Measurements from ENCODE around the gene MYOZ3.

MYOZ3 gene

DNA sequence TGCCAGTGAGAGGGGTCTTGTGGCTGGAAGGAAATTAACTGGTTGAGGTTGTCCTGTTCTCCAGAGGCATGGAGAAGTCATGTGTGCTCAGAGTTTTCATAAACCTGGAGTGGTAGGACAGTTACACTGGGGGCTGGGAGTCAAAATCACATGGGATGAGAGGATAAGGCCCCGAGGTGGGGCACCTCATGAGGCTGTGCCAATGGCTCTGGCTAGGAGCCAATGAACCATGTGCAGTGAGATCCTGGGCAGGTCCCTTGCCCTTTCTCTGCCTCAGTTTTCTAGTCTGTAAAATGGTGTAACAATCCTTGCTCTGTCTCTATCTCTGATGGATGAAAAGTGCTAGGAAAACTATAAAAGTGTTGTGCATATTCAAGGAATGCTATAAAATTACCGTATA lies 27.6 kb upstream of the MYOZ3 start:
- Mint-ChIP-seq H3K9me3 (no peaks in the 10 kb centered on the region), H3K4me1 (ENCODE audit: low read depth) (no peaks in the 10 kb centered on the region), H3K36me3 (ENCODE audit: low read depth) (no peaks in the 10 kb centered on the region), H3K27me3 (ENCODE audit: low read depth) (peaks cover 18% of the 10 kb centered on the region), H3K27ac (no peak overlapping the region), H3K4me3 (no peak overlapping the region)

DNA sequence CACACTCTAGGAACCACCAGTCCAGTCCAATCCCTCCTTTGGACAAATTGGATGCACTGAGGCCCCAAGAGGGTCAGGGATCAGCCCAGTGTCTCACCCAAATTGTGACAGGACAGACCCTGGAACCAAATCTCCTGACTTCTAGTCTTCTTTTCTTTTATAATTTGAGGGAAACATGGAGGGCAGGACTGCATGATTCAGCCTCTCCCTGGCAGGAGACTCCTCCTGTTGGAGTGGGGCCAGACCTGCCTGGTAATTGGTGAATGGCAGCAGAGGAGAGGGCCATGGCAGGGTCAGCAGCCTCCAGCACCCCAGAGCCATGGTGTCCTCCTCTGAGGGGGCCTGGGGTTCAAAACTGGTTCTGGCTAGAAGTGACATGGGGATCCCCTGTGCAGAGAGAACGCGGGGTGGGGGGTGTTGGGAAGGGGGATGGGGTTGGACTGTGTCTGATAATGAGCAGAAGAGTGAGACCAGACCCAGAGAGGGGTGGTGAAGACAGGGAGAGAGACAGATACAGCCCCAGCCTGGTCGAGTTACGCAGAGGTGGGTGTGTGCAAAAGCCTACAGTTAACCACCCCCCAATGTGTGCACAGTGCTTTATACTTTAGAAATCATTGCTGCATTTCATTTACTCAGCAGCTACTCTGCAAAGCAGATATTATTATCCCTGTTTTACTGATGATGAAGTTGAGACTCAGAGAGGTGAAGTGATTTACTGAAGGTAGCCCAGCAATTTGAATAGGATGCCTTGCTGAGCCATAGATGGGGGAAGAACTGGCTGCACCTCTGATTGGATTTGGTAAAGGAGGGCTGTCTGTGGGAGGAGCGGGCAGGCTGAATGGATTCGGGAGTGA lies 24.4 kb upstream of the MYOZ3 start:
- no peaks in the 10 kb centered on the region for H3K4me1 Mint-ChIP-seq (ENCODE audit: low read depth)
- peaks cover 18% of the 10 kb centered on the region for H3K27me3 Mint-ChIP-seq (ENCODE audit: low read depth)
- no peak overlapping the region for H3K27ac Mint-ChIP-seq
- no peaks in the 10 kb centered on the region for H3K36me3 Mint-ChIP-seq (ENCODE audit: low read depth)
- no peak overlapping the region for H3K4me3 Mint-ChIP-seq
- H3K9me3 Mint-ChIP-seq, result no peaks in the 10 kb centered on the region

DNA sequence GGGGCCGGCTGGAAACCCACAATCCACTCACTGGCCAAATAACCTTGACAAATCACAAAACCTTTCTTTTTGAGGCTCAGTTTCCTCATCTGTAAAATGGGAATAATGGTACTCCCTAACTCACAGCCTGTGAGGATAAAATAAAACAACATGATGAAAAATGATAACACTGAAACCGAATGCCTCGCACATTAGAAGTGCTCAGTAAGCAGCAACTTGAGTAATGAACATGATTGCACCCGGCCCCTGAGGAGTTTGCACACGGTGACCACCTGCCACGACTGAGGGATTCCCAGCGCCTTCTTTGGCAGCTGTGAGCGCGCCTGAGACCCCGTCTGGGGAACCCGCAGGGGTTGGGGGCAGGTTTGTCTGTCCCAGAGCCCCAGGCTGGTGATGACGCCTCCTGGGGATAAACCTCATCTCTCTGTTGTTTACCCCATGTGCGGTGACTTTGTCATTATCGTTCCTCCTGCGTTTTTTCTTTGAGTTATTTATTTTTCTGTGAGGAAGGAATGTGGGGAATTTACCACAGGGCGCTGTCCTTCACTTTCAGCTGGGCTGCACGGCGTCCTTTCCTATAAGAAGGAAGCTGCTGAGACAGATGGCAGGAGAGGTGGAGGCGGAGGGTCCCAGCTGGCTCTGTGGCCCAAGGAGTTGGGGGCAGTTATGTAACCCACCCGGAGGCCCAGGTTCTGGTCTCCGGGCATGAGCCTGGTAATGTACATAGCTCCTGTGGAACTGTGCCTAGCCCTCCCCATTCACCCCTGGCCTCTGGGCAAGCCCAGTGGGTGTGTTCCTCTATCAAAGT lies 23.6 kb upstream of the MYOZ3 start:
- Mint-ChIP-seq H3K4me3 (no peak overlapping the region), H3K27me3 (ENCODE audit: low read depth) (peaks cover 18% of the 10 kb centered on the region), H3K9me3 (no peaks in the 10 kb centered on the region), H3K36me3 (ENCODE audit: low read depth) (no peaks in the 10 kb centered on the region), H3K27ac (no peak overlapping the region), H3K4me1 (ENCODE audit: low read depth) (no peaks in the 10 kb centered on the region)

DNA sequence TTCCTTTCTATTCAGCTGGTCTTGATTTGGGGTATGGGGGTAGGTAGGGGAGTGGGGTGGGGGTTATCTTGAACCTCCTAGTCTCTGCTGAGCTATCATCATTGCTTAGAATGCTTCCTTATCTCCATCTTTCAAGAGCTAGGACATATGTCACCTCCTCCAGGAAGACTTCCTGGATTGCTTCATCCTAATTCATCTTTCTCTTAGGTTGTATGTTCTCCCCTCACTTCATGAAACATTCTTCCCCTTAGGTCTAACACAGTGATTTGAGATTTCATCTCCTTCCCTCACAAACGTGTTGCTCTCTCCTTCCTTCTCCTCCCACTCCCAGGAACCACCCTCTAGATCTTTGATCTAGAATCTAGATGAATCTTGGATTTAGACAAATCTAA lies 23.0 kb upstream of the MYOZ3 start:
- Mint-ChIP-seq H3K9me3 (no peaks in the 10 kb centered on the region), H3K27ac (no peak overlapping the region), H3K4me3 (no peak overlapping the region), H3K27me3 (ENCODE audit: low read depth) (peaks cover 18% of the 10 kb centered on the region), H3K36me3 (ENCODE audit: low read depth) (no peaks in the 10 kb centered on the region), H3K4me1 (ENCODE audit: low read depth) (no peaks in the 10 kb centered on the region)

DNA sequence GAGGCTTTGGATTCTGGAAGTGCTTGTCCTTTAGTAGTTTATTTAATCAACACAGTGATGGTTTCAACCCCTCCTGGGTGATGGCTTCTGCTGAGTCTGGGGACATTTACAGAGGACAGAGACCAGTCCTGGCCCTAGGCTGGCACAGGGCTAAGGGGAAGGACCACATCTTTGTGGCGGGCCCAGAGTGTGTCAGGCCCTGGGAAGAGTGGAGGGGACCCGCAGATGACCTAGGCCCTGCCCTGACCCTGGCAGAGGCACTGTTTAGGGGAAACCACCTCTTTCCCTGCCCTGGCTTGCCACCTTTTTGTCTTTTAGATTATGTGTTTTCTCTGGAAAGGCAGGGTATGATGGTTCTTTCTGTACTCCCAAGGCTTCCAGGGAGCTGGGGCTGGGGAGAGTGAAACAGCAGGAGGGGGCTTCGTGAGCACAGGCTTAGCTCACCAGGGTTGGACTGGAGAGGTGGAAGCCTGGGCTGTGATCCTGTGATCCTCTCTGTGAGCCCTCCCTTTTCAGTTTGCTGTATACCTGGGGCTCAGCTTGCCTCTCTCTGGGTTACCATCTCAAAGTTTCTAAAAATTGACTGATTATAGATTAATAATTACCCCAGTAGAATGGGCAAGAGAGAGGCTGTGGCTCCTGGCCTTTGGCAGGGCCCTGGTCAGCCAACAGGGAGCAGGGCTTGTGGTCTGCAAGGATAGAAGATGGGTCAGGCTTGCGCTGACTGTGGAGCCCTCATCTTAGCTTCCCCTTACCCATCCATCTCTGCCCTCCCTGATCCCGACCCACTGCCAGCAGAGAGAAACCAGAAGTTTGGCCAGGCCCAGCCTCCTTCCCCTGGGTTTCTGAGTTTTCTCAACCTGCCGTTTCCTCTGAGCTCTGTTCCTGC lies 22.3 kb upstream of the MYOZ3 start:
- Mint-ChIP-seq H3K36me3 (ENCODE audit: low read depth) (no peaks in the 10 kb centered on the region), H3K27me3 (ENCODE audit: low read depth) (peaks cover 18% of the 10 kb centered on the region), H3K27ac (no peak overlapping the region), H3K9me3 (no peaks in the 10 kb centered on the region), H3K4me1 (ENCODE audit: low read depth) (no peaks in the 10 kb centered on the region), H3K4me3 (no peak overlapping the region)

DNA sequence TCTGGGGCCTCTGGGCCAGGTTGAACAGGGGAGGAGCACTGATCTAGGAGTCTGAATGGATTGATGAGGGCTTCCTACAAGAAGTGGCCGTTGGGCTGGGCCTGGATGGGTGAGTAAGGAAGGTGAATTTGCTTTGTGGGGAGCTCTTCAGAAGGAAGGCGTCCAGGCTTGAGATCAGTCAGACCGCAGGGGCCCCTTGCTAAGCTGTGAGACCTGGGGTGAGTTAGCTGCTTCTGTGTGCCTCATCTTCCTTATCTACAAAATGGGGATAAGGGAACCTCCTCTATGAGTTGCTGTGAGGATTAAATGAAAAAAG lies 21.7 kb upstream of the MYOZ3 start:
- Mint-ChIP-seq H3K27me3 (ENCODE audit: low read depth) (peaks cover 18% of the 10 kb centered on the region), H3K27ac (no peak overlapping the region), H3K9me3 (no peaks in the 10 kb centered on the region), H3K4me3 (no peak overlapping the region), H3K4me1 (ENCODE audit: low read depth) (no peaks in the 10 kb centered on the region), H3K36me3 (ENCODE audit: low read depth) (no peaks in the 10 kb centered on the region)

DNA sequence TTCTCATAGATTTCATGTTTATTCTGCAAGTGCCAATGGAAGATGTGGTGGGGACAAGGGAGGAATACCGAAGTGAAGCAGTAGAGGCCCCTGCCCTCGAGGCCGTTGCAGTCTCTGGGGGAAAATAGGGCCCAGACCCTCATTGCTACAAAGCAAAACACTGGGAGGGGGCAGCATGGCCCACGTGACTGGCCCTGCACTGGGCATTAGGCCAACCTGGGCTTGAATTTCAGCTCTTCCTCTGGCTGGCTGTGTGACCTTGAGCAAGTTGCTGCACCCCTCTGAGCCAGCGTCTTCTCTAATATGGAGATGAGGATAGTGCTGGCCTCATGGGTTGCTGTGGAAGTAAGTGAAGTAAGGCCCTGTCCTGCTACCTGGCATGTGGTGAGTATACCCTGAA lies 21.3 kb upstream of the MYOZ3 start:
- H3K9me3 Mint-ChIP-seq, result no peaks in the 10 kb centered on the region
- H3K4me1 Mint-ChIP-seq (ENCODE audit: low read depth), result no peaks in the 10 kb centered on the region
- no peak overlapping the region for H3K27ac Mint-ChIP-seq
- no peaks in the 10 kb centered on the region for H3K36me3 Mint-ChIP-seq (ENCODE audit: low read depth)
- no peak overlapping the region for H3K4me3 Mint-ChIP-seq
- peaks cover 18% of the 10 kb centered on the region for H3K27me3 Mint-ChIP-seq (ENCODE audit: low read depth)

DNA sequence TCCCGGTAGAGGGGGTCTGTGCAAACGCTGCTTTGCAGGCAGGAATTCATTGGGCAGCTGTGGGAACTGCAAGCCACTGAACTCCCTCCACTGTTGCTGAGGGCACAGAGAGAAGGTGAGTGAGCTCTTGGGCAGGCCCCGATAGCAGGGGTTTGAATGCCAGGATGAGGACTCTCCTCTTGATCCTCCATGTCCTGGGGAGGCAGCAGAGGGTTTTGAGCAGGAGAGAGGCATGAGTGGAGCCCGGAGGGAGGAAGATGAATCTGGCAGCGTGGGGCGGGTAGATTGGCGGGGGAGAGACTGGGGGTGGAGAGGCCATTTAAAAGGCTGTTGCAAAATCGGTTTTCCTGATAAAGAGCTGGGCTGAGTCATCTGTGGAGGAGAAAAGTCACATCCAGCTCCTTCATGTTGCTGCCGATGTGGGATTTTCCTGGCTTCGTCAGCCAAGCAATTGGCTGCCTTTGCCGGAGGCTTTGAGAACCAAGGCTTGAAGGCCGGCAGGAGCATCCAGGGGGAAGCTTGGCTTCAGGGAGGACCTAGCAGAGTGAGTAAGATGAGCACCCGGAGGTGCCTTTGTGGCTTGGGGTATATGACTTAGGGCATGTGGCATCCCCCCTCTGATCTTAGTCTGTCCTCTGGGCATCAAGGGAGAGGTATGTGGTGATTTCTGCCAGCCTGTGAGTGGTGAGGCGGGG lies 20.6 kb upstream of the MYOZ3 start, which contains the start of gene SYNPO:
Gene SYNPO (plus strand): TSS at position 350 of the 695 bp plus-strand sequence. CDS start 7,616 bp downstream, outside the sequence.
- H3K4me1 Mint-ChIP-seq (ENCODE audit: low read depth), result no peaks in the 10 kb centered on the region
- H3K36me3 Mint-ChIP-seq (ENCODE audit: low read depth), result no peaks in the 10 kb centered on the region
- no peak within 1 kb of the TSS for H3K4me3 Mint-ChIP-seq
- no peaks in the 10 kb centered on the region for H3K9me3 Mint-ChIP-seq
- H3K27ac Mint-ChIP-seq, result no peak within 1 kb of the TSS
- H3K27me3 Mint-ChIP-seq (ENCODE audit: low read depth), result peaks cover 18% of the 10 kb centered on the region

DNA sequence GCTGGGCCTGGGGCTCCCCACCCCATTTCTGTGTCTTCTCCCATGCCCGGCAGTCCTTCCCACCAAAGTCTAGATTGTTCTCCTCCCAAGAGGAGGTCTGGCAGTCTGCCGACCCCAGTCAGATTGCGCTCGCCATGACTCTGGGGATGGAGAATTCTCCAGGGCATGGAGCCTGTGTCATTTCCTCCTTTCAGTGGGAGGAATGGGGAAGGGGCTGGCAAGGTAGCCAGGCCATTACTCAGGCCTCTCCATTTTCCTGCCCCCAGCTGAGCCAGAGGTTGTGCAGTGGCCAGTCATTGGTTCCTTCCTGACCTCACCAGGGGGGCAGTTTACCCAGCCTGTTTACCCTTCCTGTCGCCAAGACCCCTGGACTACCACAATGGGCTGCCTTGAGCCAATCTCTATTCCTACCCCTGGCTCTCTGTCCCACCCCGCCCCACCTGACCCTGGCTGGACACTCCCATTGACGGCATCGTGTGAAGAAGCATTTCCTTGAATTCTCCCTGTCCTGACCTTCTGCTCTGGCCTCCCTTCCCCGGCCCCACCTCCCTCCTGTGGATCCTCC lies 20.0 kb upstream of the MYOZ3 start:
- Mint-ChIP-seq H3K4me3 (no peak overlapping the region), H3K9me3 (no peaks in the 10 kb centered on the region), H3K36me3 (ENCODE audit: low read depth) (no peaks in the 10 kb centered on the region), H3K27me3 (ENCODE audit: low read depth) (peaks cover 12% of the 10 kb centered on the region), H3K27ac (no peak overlapping the region), H3K4me1 (ENCODE audit: low read depth) (no peaks in the 10 kb centered on the region)

DNA sequence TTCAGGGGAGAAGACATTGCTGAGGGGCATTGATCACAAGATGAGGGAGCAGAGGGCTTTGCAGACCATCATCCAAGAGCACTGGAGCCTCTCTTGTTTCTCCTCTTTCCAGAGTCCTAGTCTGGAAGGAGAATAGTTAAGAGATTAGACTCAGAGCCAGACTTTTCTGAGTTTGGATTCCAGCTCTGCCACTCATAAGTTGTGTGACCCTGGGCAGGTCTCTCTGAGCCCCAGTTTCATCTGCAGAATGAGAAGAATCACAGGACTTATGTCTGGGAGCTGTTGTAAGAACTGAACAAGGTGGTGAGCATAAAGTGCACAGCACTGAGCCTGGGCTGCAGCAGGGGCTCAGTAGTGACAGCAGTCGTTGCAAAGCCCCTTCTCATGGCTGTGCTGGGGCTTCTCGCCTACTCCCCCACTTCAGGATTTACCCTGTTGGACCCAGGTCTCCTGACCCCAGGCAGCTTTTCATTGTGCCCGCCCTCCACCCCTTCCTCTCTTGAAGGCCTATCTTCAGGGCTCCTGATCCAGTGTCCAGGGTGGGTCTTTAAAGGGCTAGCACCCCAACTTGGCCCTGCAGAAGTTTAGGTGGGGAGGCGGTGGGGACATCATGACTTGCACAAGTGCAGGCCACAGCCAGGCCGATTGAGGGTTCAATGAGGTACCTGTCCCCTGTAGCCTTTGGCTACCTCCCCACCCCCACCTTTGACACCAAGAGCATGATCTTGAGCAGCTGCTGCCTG lies 19.1 kb upstream of the MYOZ3 start:
- Mint-ChIP-seq H3K4me1 (ENCODE audit: low read depth) (no peaks in the 10 kb centered on the region), H3K27ac (no peak overlapping the region), H3K9me3 (no peaks in the 10 kb centered on the region), H3K36me3 (ENCODE audit: low read depth) (no peaks in the 10 kb centered on the region), H3K27me3 (ENCODE audit: low read depth) (peaks cover 5% of the 10 kb centered on the region), H3K4me3 (no peak overlapping the region)

DNA sequence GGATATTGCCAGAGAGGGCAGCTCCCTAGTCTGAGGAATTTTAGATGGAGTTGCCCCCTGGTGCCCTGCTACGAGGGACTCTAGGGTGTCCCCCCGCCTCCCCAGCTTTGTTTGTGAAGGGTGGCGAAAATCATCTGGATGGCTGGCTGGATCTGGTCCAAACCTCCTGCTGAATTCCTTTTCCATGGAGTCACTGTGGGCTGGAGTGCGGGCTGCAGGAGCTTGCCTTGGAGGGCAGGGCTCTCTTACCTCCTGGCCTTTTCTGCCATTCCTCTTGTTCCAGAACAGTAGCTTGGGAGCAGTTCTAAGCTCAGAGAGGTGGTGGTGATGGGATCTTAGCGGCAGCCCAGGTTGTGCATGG lies 18.5 kb upstream of the MYOZ3 start:
- no peaks in the 10 kb centered on the region for H3K9me3 Mint-ChIP-seq
- no peaks in the 10 kb centered on the region for H3K4me1 Mint-ChIP-seq (ENCODE audit: low read depth)
- no peak overlapping the region for H3K4me3 Mint-ChIP-seq
- no peak overlapping the region for H3K27ac Mint-ChIP-seq
- H3K27me3 Mint-ChIP-seq (ENCODE audit: low read depth), result peaks cover 4% of the 10 kb centered on the region
- no peaks in the 10 kb centered on the region for H3K36me3 Mint-ChIP-seq (ENCODE audit: low read depth)

DNA sequence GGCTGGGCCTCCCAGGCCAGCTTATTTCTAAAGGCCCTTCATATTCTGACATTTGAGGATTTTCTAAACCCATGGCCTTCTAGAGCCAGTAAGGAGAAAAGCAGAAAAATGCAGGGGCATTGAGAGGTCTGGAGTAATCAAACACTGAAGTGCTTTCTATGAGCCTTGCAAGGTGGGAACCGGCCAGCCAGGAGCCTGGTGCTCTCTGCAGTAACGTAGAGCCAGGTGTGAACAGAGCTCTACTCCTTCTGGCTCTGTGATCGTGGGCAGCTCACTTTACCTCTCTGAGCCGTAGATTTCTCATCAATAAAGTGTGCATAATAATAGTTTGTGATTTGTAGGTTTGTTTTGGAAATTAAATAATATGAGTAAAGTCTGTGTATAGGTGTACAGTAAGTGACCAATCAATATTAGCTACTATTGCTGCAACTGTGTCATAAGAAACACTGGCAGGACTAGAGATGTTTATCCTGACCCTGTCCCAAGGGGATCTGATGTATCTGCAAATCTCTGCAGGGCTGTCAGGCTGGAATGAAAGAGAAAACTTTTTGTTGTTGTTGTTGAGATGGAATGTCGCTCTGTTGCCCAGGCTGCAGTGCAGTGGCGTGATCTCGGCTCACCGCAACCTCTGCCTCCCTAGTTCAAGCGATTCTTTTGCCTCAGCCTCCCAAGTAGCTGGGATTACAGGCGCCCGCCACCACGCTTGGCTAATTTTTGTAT lies 17.9 kb upstream of the MYOZ3 start:
- peaks cover 2% of the 10 kb centered on the region for H3K27me3 Mint-ChIP-seq (ENCODE audit: low read depth)
- H3K27ac Mint-ChIP-seq, result no peak overlapping the region
- H3K4me3 Mint-ChIP-seq, result no peak overlapping the region
- H3K36me3 Mint-ChIP-seq (ENCODE audit: low read depth), result no peaks in the 10 kb centered on the region
- H3K4me1 Mint-ChIP-seq (ENCODE audit: low read depth), result no peaks in the 10 kb centered on the region
- no peaks in the 10 kb centered on the region for H3K9me3 Mint-ChIP-seq

DNA sequence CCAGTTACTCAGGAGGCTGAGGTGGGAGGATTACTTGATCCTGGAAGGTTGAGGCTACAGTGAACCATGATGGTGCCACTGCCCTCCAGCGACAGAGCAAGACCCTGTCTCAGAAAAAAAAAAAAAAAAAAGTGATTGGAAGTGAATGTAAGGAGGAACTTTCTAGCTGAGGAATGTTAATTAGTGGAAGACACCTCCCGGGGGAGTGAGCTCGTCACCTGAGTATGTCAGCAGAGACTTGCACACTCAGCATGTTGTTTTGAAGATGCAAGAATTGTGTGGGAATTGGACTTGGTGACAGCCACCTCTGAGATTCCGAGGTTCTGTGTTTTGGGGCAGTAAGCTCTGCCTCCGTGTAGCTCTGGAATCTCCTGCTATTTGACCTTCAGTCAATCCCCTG lies 17.0 kb upstream of the MYOZ3 start:
- no peak overlapping the region for H3K4me3 Mint-ChIP-seq
- H3K27me3 Mint-ChIP-seq (ENCODE audit: low read depth), result no peaks in the 10 kb centered on the region
- H3K9me3 Mint-ChIP-seq, result no peaks in the 10 kb centered on the region
- no peaks in the 10 kb centered on the region for H3K4me1 Mint-ChIP-seq (ENCODE audit: low read depth)
- no peaks in the 10 kb centered on the region for H3K36me3 Mint-ChIP-seq (ENCODE audit: low read depth)
- no peak overlapping the region for H3K27ac Mint-ChIP-seq

Data from T-helper 1 cell treated with Interleukin-12 subunit alpha and Interleukin-12 subunit beta and Interleukin-4 antibody, amounts not matched to agents 30 μg/mL and 1 μg/mL, for 36 hours (primary cell).